GM21367 (cell line): ENCODE data around the gene IQCB1.
"Not testable (repeated sequence)": the region's sequence is repeated elsewhere in the genome, so short reads cannot be mapped to it uniquely, and the experiment has no call there.

Source experiments
- ATAC-seq: cut with Tn5 transposase; IDR thresholded peaks from one replicate; pipeline ENCODE4 v1.9.1; 2021; ENCODE audit not compliant: unreplicated experiment

IQCB1 gene

GRCh38 chr3:121748680-121749275, 86.1 kb downstream of the IQCB1 start:
- ATAC-seq = peak; percentile 18

- no peak for ATAC-seq
Observed at GRCh38 chr3:121747976-121748375, 86.9 kb downstream of the IQCB1 start.

GRCh38 chr3:121743106-121743505, 91.8 kb downstream of the IQCB1 start:
- not testable (repeated sequence) for ATAC-seq

- no peak for ATAC-seq
Observed at GRCh38 chr3:121740896-121741295, 94.0 kb downstream of the IQCB1 start.

- no peak for ATAC-seq
Observed at GRCh38 chr3:121739902-121740301, 95.0 kb downstream of the IQCB1 start.

GRCh38 chr3:121737644-121738043, 97.2 kb downstream of the IQCB1 start:
- no peak for ATAC-seq

GRCh38 chr3:121736112-121736511, 98.7 kb downstream of the IQCB1 start:
- no peak for ATAC-seq

- ATAC-seq = peak; percentile 92
Observed at GRCh38 chr3:121735047-121735696, 99.7 kb downstream of the IQCB1 start.

GRCh38 chr3:121730940-121731687, 103.7 kb downstream of the IQCB1 start:
- ATAC-seq = no peak

GRCh38 chr3:121724130-121724529, 110.7 kb downstream of the IQCB1 start:
- ATAC-seq = peak; percentile 58

GRCh38 chr3:121723485-121723884, 111.4 kb downstream of the IQCB1 start:
- no peak for ATAC-seq

- no peak for ATAC-seq
Observed at GRCh38 chr3:121722411-121722810, 112.4 kb downstream of the IQCB1 start.

GRCh38 chr3:121720163-121720562, 114.7 kb downstream of the IQCB1 start:
- no peak for ATAC-seq
